ENCODE results near the gene PKHD1.

Gene PKHD1

DNA sequence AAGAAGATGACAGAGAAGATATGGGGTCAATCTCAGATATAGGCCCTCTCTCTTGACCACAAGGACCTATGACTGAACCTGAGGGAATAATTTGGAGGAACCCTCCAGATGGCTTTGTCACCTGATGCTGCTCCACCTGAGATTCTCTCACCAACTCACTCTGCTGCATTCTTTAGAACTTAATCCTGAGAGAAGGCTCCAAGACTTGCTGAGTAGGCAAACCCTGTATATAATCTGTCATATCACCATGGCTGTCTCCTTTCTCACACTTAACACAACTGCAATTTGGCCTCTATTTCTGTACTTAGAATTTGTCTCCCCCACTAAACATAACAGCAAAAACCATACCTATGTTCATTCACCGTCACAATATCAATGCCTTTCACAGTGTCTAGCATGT, 172.3 kb downstream of the PKHD1 start:
- peak in 1 of 2 experiments; percentile 20 for DNase-seq (ENCODE audit: low read depth in 1 of 2, low spot score in 1 of 2)
- TF ChIP-seq JUND (IDR thresholded peaks at IDR 0.05; ENCODE audit: low read depth) = no peak
- in situ Hi-C loops (cut with HindIII; ENCODE audit: low pct_unique_long_range_greater_than_20kb, low sequenced_read_pairs) = no loop called here

GRCh38 chr6:51913265-51913664, 174.1 kb downstream of the PKHD1 start:
- DNase-seq (ENCODE audit: low read depth in 1 of 2, low spot score in 1 of 2) = no peak
- in situ Hi-C loops (cut with HindIII; ENCODE audit: low pct_unique_long_range_greater_than_20kb, low sequenced_read_pairs) = no loop called here
- no peak for TF ChIP-seq JUND (IDR thresholded peaks at IDR 0.05; ENCODE audit: low read depth)

- in situ Hi-C loops (cut with HindIII; ENCODE audit: low pct_unique_long_range_greater_than_20kb, low sequenced_read_pairs) = no loop called here
- no peak for DNase-seq (ENCODE audit: low read depth in 1 of 2, low spot score in 1 of 2)
- no peak for TF ChIP-seq JUND (IDR thresholded peaks at IDR 0.05; ENCODE audit: low read depth)
Observed at GRCh38 chr6:51910851-51911250, 176.6 kb downstream of the PKHD1 start.

DNA sequence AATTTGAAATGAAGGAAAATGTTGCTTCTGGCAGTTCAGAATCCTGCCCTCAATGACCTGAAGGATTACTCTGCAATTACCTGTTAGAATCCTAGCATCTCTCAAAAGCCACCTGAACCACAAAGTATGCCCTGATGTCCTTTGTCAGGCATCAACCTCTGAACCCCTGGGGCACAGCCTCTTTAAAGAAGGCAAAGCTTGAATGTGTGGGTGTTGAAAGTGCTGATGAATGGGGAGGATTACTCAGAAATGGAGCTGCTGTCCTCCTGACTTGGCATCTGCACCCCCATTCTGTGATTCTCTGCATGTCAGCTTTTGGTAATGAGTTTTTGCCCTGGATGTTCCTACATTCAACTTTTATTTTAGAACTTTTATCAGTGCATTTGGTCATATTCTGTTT, 179.2 kb downstream of the PKHD1 start:
- no peak for TF ChIP-seq JUND (IDR thresholded peaks at IDR 0.05; ENCODE audit: low read depth)
- no peak for DNase-seq (ENCODE audit: low read depth in 1 of 2, low spot score in 1 of 2)
- in situ Hi-C loops (cut with HindIII; ENCODE audit: low pct_unique_long_range_greater_than_20kb, low sequenced_read_pairs) = no loop called here

DNA sequence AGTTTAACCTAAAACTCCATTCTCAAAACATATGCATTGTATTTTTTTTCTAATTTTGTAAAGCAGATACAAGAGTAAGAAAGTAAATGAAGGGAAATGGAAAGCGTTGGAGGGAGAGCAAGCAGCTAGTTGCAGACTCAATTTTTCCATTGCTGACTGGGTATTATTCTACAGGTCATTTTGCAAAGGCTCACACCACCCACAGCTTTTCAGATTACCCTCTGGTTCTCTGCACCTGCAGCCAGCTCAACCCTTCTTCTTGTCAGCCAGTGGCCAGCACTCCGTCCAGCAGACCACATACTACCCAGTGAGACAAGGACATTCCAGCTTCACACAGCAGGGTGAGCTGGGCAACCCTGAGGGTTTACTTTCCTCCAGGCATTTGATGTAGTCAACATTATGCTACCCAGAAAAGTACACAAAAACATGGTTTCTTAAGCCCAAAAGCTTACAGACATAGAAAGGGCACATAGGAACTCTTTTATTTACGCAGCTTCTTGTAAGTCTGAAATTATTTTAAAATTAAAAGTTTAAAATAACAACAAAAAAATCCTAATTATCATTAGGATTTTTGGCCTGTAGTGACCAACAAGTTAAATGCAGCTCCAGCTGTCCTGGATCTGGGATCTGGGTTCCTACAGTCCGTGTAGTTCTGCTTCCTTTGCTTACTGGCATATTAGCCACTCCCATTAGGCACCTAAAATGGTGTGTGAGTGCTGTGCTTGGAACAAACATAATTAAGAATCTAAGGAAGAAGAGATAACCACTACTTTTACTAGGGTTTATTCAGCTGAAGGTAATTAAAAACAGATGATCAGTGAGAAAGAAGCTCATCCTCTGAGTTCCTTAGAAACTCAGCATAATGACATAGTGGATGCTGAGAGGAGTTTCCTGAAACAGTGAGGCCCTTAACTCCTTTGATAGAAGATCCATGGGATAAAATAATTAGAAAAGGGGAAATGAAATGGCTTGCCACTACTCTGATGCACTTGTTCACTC, 185.3 kb downstream of the PKHD1 start:
- DNase-seq (ENCODE audit: low read depth in 1 of 2, low spot score in 1 of 2) = no peak
- in situ Hi-C loops (cut with HindIII; ENCODE audit: low pct_unique_long_range_greater_than_20kb, low sequenced_read_pairs) = no loop called here
- no peak for TF ChIP-seq JUND (IDR thresholded peaks at IDR 0.05; ENCODE audit: low read depth)

DNA sequence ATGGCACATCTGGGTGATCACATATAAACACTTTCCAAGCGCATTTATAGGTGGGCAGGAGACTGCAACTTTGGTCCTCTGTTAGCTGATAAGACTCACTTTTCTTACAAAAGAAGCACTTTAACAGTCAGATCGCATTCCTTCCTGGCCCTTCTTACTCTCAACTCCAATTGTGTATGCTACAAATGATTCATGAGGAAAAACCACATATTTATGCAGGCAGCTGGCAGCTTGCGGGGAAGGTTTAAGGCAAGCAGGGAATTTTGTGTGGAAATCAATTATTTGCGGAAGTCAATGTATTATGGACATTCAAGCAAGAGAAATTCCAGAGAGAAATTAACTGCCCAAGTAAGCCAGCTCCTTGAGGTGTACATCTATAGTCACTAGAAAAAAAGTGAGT, 194.0 kb downstream of the PKHD1 start:
- no peak for TF ChIP-seq JUND (IDR thresholded peaks at IDR 0.05; ENCODE audit: low read depth)
- DNase-seq (ENCODE audit: low read depth in 1 of 2, low spot score in 1 of 2) = no peak
- in situ Hi-C loops (cut with HindIII; ENCODE audit: low pct_unique_long_range_greater_than_20kb, low sequenced_read_pairs) = no loop called here

- in situ Hi-C loops (cut with HindIII; ENCODE audit: low pct_unique_long_range_greater_than_20kb, low sequenced_read_pairs) = no loop called here
- no peak for TF ChIP-seq JUND (IDR thresholded peaks at IDR 0.05; ENCODE audit: low read depth)
- DNase-seq (ENCODE audit: low read depth in 1 of 2, low spot score in 1 of 2) = no peak
Observed at GRCh38 chr6:51892750-51893149, 194.7 kb downstream of the PKHD1 start.

GRCh38 chr6:51892339-51892738, 195.1 kb downstream of the PKHD1 start:
- DNase-seq (ENCODE audit: low read depth in 1 of 2, low spot score in 1 of 2) = no peak
- in situ Hi-C loops (cut with HindIII; ENCODE audit: low pct_unique_long_range_greater_than_20kb, low sequenced_read_pairs) = no loop called here
- no peak for TF ChIP-seq JUND (IDR thresholded peaks at IDR 0.05; ENCODE audit: low read depth)

GRCh38 chr6:51891784-51892183, 195.6 kb downstream of the PKHD1 start:
- in situ Hi-C loops (cut with HindIII; ENCODE audit: low pct_unique_long_range_greater_than_20kb, low sequenced_read_pairs) = no loop called here
- peak in 1 of 2 experiments; percentile 45 for DNase-seq (ENCODE audit: low read depth in 1 of 2, low spot score in 1 of 2)

DNA sequence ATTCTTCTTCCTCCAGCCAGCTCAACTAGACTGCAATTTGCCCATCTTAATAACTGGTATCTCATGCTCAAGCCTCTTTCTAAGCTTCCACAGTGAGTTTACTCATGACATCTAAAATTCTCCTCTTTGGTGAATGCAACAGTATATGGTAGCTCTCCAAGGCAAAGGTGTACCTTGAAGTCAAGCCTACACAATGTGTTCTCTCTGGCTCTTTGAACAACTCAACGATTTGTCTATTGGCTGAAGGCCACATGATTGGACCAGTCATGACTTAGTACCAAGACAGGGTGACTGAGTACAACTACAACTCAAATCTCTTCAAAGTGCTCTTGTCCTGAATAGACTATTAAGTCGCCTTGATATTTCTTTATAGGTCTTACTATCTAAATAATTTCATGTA, 199.6 kb downstream of the PKHD1 start:
- TF ChIP-seq JUND (IDR thresholded peaks at IDR 0.05; ENCODE audit: low read depth) = no peak
- no peak for DNase-seq (ENCODE audit: low read depth in 1 of 2, low spot score in 1 of 2)
- in situ Hi-C loops (cut with HindIII; ENCODE audit: low pct_unique_long_range_greater_than_20kb, low sequenced_read_pairs) = no loop called here

More at GRCh38 chr6:51891784-51892183, 195.6 kb downstream of the PKHD1 start:
- TF ChIP-seq JUND (IDR thresholded peaks at IDR 0.05; ENCODE audit: low read depth) = no peak

- in situ Hi-C loops (cut with HindIII; ENCODE audit: low pct_unique_long_range_greater_than_20kb, low sequenced_read_pairs) = no loop called here
- DNase-seq (ENCODE audit: low read depth in 1 of 2, low spot score in 1 of 2) = no peak
- no peak for TF ChIP-seq JUND (IDR thresholded peaks at IDR 0.05; ENCODE audit: low read depth)
Observed at GRCh38 chr6:51885957-51886356, 201.5 kb downstream of the PKHD1 start.

DNA sequence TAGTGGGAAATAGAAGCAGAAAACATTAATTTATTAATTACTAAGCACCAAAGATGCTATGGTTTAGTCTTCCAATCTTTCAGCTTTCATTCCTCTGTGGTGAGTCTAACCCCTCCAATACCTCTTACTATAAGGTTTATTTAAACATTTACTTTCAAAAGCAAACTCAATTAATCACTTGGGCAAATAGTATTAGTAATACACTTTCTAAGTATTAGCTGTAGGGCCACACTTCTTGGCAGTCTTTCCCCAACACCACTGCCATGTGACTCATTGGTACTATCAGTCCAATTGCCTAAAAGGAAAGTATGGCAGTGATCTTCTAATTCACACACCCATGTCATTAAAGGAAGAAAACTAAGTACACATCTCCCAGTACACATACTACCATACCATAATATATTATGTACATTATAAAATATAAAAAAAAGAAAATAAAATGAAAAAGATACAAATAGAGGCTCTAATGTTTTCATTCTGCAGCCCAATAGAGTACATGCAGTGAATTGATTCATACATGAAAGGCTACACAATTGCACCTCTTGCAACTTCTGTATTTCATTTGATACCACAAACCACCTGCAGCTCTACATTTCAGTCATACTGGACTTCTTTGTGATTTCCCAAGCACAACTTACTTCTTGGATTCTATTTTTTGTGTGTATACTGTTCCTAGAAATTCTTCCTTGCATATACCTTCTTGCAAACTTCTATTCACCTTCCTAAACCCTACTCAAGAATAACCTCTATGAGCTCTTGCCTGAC, 218.6 kb downstream of the PKHD1 start:
- no peak for TF ChIP-seq JUND (IDR thresholded peaks at IDR 0.05; ENCODE audit: low read depth)
- in situ Hi-C loops (cut with HindIII; ENCODE audit: low pct_unique_long_range_greater_than_20kb, low sequenced_read_pairs) = no loop called here

GRCh38 chr6:51866867-51867266, 220.5 kb downstream of the PKHD1 start:
- in situ Hi-C loops (cut with HindIII; ENCODE audit: low pct_unique_long_range_greater_than_20kb, low sequenced_read_pairs) = no loop called here
- no peak for TF ChIP-seq JUND (IDR thresholded peaks at IDR 0.05; ENCODE audit: low read depth)
- DNase-seq (ENCODE audit: low read depth in 1 of 2, low spot score in 1 of 2) = no peak

More for the DNA sequence above, 218.6 kb downstream of the PKHD1 start:
- DNase-seq (ENCODE audit: low read depth in 1 of 2, low spot score in 1 of 2) = no peak
